GM10266 (cell line): Measurements from ENCODE around the gene TANC1.

ENCODE experiments used
- DNase-seq: peaks from one replicate; pipeline ENCODE4 v3.0.0; 2012; ENCODE audit errors: extremely low spot score
- TF ChIP-seq, protein P1 (sequence below): IDR thresholded peaks from 2 replicates; pipeline ENCODE4 v1.5.1; 2012; ENCODE audit warnings: mild to moderate bottlenecking, low read depth; ENCODE audit not compliant: control insufficient read depth, insufficient read depth; ENCODE audit errors: missing control alignments

TANC1 gene

DNA sequence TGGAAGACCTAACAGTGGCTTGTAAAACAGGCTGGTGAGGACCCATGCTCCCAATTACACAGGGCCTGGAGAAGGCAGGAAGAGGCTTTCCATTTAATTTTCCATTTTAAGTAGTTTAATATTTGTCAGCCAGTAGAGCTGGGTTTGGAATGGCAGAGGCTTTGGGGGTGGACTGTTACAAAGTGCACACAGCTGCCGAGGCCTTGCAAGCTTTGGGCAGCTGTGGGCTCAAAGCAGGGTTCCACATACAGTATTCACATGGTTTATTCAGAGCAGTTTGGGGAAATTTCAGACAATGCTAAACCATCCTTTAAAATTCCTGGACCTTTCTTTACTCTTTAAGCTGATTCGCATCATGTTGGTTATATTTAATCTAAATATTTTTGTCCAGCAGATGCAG, 185.5 kb downstream of the TANC1 start:
- TF ChIP-seq, protein P1, sequence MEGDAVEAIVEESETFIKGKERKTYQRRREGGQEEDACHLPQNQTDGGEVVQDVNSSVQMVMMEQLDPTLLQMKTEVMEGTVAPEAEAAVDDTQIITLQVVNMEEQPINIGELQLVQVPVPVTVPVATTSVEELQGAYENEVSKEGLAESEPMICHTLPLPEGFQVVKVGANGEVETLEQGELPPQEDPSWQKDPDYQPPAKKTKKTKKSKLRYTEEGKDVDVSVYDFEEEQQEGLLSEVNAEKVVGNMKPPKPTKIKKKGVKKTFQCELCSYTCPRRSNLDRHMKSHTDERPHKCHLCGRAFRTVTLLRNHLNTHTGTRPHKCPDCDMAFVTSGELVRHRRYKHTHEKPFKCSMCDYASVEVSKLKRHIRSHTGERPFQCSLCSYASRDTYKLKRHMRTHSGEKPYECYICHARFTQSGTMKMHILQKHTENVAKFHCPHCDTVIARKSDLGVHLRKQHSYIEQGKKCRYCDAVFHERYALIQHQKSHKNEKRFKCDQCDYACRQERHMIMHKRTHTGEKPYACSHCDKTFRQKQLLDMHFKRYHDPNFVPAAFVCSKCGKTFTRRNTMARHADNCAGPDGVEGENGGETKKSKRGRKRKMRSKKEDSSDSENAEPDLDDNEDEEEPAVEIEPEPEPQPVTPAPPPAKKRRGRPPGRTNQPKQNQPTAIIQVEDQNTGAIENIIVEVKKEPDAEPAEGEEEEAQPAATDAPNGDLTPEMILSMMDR = no peak
- DNase-seq = no peak

GRCh38 chr2:159154366-159154765, 185.9 kb downstream of the TANC1 start:
- TF ChIP-seq, protein P1 = no peak

DNA sequence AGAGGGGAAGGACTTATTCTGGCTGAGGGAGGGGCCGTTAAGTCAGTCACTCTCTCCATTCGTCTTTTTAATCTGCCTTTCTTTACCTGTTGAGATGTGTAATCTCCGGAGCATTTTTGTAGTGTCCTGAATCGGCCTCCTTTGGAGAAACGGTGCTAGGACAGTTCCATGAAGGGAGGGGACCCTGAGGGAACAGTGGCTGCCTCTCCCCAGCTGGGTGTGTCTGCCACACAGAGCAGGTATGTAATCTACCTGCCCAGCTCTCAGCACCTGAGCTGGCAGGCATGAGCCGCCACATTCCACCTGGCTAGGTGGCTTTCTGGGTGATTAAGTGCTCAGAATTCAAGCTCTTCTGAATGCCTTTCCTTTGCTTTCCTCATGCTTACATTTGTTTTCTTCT, 186.9 kb downstream of the TANC1 start:
- DNase-seq = no peak
- TF ChIP-seq, protein P1 = no peak

More at GRCh38 chr2:159154366-159154765, 185.9 kb downstream of the TANC1 start:
- DNase-seq = no peak

GRCh38 chr2:159155791-159156190, 187.4 kb downstream of the TANC1 start:
- TF ChIP-seq, protein P1 = no peak
- no peak for DNase-seq

DNA sequence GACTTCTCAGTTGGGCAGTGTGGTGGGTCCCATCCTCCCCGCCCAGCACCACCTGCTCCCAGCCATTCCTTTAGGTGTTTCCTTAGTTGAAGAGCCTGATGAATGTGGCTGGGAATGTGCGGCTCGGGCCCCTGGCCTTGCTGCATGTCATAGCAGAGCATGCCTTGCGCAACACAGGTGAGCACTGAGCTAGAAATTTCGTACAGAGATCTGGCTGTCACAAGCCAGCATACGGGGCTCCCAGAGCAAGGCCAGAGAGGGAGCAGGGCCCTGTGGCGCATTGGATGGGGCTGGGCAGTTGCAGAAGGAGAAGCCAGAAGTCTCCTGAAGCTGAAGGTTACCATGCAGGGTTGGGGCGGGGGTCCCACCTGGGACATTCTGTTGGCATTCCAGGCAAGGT, 188.4 kb downstream of the TANC1 start:
- TF ChIP-seq, protein P1 = no peak
- no peak for DNase-seq

GRCh38 chr2:159157361-159158209, 189.1 kb downstream of the TANC1 start:
- no peak for DNase-seq
- TF ChIP-seq, protein P1 = no peak

GRCh38 chr2:159160412-159160811, 192.0 kb downstream of the TANC1 start:
- DNase-seq = no peak
- TF ChIP-seq, protein P1 = no peak
